SK-N-MC (cell line): ENCODE results near the gene FHIT.

ENCODE experiments used
- EZH2 ChIP-seq: fragments of 200-600 bp; sonication (generic); IDR thresholded peaks from one replicate; pipeline ENCODE4 v1.6.1; 2017; ENCODE audit warnings: antibody characterized with exemption
- FOXP2 ChIP-seq: optimal IDR thresholded peaks from 2 replicates; pipeline ENCODE3; 2011; ENCODE audit warnings: mild to moderate bottlenecking, moderate library complexity; ENCODE audit not compliant: insufficient read depth; ENCODE audit errors: extremely low read length, control extremely low read depth
- POLR2AphosphoS5 ChIP-seq: IDR thresholded peaks from 2 replicates; pipeline ENCODE4 v1.6.1; 2012; ENCODE audit warnings: mild to moderate bottlenecking, low read depth, low read length, borderline replicate concordance

GRCh38 chr3:61141697-61142096, 109.6 kb downstream of the FHIT start:
- TF ChIP-seq POLR2AphosphoS5: no peak
- TF ChIP-seq EZH2: no peak
- TF ChIP-seq FOXP2: no peak
